NCI-H1417 (cell line): ENCODE measurements around the gene EDIL3.

Source experiments
- DNase-seq, 3 experiments: peaks; one replicate each; lab custom pipeline; 2025; lab: John Stamatoyannopoulos, UW

The EDIL3 gene

GRCh38 chr5:84259283-84260045 is 125.2 kb downstream of the EDIL3 start:
- DNase-seq, result no peak

DNA sequence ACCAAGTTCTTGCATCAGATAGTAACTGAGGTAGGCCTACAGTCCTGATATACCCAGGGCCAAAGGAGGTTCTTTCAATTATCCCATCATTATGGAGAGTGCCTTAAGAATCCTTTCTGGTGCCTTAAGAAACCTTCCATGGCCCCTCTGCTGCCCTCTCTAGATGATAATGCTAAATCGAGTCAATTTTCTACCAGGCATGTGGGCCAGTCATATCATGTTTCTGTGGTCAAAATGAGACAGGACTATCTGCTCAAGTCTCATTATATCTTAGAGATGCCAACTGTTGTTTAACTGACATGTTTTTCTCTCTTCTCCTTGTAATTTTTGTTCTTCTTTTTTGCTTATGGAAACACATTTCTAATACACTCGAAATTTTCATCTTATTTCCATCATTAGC is 127.6 kb downstream of the EDIL3 start:
- no peak for DNase-seq

DNA sequence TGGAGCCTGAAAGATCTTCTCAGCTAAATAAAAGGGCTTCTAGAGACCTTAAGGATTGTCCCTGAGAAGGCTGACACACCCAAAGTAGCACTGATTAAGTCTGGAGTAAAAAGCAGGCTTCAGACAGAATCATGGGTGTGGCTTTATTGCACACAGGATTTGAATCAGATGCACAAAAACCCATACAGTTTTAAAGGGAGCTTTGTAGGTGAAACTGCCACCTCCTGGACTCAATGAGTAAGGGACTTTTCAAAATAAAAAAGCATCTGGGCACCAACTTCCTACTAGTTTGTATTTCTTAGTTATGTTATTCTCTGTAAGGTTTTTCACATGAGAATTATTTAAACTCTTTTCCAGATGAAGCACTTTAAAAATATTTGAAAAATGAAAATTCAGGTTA is 129.4 kb downstream of the EDIL3 start:
- DNase-seq, result peak in 1 of 3 experiments; percentile 29

DNA sequence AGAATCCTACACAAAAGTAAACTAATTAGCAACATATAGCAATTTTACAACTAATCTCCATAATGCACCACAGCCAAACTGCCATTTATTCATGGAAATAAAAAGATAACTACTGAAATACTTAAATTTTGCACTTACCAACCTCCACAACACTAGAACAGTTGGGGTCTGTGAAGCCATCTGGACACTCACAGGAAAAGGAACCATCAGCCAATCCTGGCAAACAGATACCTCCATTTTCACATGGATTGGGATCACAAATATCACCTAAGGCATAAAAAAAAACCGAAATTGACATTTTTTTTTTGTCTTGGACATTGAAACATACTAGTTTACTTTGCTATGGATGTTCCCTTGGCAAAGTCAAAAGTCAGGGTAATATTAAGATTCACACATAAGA is 130.7 kb downstream of the EDIL3 start:
- DNase-seq, result no peak

DNA sequence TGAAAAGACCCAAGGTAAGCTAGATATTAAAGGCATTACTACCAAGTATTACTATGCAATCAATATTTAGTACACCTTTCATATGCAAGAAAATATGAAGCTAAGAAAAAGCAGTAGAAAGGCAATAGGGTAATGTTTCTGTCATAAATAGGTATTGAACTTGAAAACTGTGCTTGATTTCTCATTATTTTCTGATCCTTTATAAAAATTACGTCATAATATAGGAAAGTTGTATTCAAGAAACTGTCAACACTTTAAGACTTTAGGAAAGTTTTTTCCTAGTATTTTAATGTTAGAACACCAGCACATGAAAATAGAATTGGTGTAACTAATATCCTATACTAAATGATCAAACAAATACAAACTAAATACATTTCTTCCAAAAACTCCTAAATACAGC is 133.2 kb downstream of the EDIL3 start:
- no peak for DNase-seq

DNA sequence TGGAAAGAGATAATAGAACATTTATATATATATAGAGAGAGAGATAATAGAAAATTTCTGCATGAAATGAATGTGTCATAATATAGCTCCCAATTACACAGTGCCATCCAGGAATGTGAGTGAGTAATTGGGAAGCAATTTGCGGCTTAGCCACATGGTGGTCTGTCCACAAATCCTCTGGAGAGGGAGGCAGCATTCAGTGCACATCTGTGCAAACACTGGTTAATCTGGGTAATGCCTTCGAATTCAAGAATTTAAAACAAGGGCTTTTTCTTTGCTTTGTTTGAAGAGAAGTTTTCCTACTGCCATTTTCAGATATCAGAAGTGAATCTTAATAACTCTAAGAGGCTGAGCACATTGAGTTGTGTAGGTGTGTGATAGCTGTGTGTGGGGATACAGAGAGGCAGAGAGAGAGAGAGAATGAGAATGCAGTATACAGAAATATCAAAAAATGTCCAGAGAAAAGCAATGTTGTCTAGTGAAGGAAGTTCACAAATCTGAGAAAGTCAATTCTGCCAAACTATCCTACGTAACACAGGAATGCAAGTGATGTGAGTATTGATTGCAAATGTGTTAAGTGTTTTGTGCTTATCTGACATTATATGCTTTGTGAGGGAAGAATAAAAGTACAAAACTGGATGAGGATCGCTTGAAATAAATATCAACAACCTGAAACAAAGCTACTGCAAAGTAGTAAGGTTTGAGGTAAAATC is 134.6 kb downstream of the EDIL3 start:
- no peak for DNase-seq

DNA sequence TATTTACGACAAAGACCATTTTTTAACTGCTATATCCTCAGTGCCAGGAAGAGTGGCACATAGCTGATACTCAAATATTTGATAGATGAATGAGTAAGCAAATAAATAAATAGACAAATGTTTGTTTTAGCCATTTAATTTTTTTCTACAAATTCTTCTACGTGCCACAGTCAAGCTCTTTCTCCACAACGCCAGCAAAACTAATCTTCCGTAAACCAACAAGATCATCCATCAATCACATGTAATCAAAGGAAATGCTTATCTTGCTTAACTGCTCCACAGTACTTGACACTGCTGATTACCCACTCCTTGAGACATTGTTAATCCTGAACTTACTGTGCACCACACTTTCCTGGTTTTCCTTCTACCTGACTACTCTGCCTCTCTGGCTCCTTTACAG is 136.7 kb downstream of the EDIL3 start:
- DNase-seq, result peak in 1 of 3 experiments; percentile 3

- no peak for DNase-seq
These were observed 142.4 kb downstream of the EDIL3 start for GRCh38 chr5:84242286-84242685.

DNA sequence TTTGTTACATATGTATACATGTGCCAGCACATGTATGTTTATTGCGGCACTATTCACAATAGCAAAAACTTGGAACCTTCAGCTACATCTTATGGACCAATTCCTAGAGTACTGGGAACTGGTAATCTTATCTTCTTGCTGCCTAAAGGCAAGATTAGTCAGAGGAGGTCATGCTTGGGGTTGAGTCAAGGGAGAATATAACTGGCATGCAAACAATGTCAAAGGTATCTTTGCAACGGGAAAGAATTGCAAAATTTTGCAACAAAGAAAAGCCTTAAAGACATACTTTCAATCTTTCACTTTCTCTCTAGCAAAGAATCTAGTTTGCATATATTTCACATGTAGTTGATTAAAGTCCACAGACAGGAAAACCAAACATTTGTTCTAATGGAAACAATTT is 145.2 kb downstream of the EDIL3 start:
- no peak for DNase-seq

DNA sequence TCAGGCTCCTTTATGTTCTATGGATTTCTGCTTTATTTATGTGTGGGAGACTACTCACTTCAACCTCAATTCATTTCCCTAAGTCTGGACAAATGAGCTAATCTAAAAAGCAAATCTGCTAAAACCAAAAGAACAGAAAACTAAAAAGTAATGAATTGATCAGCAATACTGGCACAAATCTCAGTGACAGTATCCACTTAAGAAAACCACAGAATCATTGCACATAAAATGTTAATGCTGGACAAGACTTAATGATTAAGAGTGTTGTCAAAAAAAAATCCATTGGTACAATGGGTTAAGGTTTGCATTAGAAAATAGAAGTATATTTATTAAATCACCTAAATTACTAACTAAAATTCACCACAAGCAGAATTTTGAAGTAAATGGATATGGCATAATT is 147.6 kb downstream of the EDIL3 start:
- DNase-seq, result no peak

- DNase-seq, result no peak
These were observed 153.2 kb downstream of the EDIL3 start for GRCh38 chr5:84231433-84231832.

DNA sequence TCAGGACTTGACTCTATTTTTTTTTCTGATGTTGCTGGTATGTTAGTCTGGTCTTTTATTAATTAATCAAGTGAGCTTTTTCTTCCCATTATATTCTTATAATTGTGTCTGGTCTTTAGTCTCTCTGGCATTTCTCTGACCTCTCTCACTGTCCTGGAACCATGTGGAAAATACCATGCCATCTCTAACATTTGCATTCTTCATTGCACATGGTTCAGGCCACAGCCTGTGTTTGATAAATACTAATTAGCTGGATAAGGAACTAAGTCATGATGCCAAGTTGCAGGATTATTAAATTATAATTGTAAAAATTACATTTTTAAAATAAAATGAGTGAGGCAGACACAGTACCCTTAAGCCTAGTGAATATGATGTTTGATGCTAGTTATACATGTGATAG is 155.6 kb downstream of the EDIL3 start:
- no peak for DNase-seq

- no peak for DNase-seq
These were observed 156.4 kb downstream of the EDIL3 start for GRCh38 chr5:84228266-84228665.

- DNase-seq, result no peak
These were observed 157.4 kb downstream of the EDIL3 start for GRCh38 chr5:84227236-84227635.

GRCh38 chr5:84218546-84218945 is 166.1 kb downstream of the EDIL3 start:
- DNase-seq, result no peak

DNA sequence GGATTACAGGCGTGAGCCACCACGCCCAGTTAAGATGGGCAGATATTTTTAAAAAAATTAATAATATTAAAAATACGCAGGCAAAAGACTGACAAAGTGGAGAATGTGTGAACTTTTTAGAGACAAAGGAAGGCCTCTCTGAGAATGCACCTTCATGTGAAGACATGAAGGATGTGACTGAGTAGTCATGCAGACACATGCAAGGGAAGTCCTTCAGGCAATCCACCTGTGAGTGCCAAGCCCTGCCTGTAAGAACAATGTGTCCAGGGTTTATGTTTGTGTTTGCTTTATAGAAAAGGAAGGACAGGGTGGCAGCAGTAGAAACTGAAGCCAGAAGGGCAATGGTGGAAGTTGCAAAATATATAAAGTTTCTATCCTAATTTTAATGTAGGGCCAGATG is 169.2 kb downstream of the EDIL3 start:
- no peak for DNase-seq

DNA sequence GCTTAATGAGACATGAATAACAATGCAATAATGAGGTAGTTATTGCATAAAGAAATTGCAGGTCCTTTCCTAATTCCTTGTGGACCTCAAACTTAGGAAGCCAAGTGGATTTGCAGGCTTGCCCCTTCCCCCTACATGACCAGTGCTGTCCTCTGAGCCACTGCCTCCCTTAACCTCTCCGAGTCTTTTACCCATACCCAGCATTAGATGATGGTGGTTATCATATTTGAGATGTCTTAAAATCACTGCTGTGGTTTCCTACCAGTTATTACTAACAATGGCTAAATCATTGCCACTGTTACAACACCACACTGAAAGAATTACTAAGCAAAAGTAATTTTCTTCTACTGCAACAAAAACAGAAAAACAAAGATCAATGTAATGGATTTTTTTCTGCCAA is 170.8 kb downstream of the EDIL3 start:
- no peak for DNase-seq

GRCh38 chr5:84213212-84213611 is 171.5 kb downstream of the EDIL3 start:
- DNase-seq, result no peak

- no peak for DNase-seq
These were observed 179.9 kb downstream of the EDIL3 start for GRCh38 chr5:84204772-84205171.

DNA sequence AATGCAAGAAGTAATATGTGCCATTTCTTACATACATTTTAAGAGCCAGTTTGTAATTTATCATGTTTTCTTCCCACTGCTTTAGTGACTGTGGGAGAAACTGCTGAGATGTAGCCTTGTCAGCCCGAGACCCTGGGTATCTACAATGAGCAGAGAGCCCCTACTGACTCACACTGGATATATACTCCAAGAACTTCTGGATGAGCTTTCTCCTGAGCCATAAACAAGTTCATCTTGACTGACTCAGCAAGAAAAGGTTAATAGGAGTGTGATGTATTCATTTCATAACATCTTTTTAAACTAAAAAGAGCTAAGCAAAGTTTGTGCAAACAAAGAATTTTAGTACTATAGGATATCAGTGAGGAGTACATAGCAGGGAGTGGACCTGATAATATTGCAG is 182.5 kb downstream of the EDIL3 start:
- DNase-seq, result no peak

DNA sequence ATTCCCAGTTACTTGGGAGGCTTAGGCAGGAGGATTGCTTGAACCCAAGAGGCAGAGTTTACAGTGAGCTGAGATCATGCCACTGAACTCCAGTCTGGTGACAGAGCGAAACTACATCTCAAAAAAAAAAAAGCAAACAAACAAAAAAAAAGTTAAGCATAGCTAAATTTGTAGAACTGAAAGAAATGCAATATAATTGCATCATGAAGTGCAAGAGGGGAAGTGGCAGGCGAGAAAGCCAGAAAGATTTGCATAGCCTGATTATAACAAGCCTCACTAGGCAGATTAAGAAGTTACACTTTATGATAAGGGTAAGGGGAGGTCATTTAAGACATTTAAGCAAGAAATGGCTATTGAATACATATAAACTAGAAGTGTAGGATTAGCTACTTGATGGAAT is 187.1 kb downstream of the EDIL3 start:
- no peak for DNase-seq

GRCh38 chr5:84191281-84191680 is 193.4 kb downstream of the EDIL3 start:
- peak in 2 of 3 experiments; percentile 65 to 94 for DNase-seq

- no peak for DNase-seq
These were observed 199.8 kb downstream of the EDIL3 start for GRCh38 chr5:84184857-84185256.

DNA sequence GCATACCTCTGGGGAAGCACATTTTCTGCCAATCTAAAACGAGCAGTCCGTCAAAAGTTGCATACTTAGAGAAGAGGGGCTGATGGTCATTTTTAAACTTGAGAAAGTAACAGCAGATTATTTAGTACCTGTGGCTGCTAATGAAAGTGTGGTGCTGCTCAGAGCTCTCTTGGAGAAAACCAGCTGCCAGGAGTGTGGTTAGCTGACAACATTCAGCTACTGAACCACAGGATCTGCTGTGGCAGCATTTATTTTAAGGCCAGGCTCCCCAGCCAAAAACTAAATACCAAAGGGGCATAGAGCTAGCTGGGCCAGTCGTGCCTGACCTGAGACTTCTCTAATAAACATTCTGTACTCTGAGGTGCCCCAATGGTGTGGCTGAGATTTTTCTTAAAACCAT is 203.6 kb downstream of the EDIL3 start:
- no peak for DNase-seq
